ENCODE data around the gene LRRC4C.

The LRRC4C gene

DNA sequence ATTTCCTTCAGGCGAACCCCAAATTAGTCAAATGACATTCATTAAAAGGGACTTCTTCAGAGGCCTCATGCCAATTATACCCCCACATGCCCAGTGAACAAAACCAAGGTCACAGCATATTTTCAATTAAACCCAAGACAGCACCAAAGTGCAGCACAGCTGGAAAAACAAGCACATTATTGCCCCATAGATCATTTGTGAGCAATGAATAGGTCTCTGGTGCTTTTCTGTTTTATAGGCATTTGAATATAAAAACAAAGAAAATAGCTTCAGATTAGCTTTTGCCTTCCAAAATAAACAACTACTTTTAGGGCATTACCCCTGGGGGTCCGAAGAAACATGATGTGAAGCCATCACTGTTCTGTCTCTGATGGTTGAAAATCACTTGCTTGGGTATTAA lies 1319.9 kb downstream of the LRRC4C start:
- DNase-seq = no peak

DNA sequence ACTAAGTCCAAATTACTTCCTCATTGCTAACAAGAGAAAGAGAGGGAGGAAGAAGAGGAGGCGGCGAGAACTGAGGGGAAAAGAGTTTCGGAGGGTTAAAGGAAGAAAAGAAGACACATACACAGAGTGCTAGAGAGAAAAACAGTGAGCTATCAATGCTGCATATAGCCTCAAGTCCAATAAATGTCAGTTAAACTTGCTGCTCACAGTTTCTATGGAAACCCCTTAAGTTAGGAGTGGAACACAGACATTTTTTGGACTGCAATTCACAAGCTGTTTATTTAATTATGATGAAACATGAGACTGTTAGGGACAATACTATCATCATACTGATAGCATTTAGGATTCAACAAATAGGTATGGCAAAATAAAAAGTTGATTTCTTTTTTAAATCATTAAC lies 1320.4 kb downstream of the LRRC4C start:
- no peak for DNase-seq

- no peak for DNase-seq
Observed at GRCh38 chr11:40134820-40135570, 1324.5 kb downstream of the LRRC4C start.

DNA sequence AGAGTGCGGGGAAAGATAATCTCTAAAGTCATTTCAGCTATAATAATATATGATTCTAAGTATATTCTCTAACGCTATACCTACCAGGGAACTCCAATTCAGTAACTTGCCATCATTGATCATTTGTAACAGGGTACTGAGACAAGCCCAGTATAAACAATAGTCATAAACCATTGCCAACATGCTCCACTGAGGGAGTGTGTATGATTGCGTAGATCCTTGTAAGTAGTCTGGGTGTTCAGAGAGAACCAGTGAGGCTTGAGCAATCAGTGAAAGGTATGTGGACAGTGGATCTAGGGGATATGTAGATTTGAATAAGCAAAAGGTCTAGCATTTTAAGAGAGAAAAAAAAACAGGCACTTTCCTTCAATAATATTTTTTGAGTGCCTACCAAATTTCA lies 1326.0 kb downstream of the LRRC4C start:
- no peak for DNase-seq

GRCh38 chr11:40132912-40133311 lies 1326.5 kb downstream of the LRRC4C start:
- no peak for DNase-seq

- DNase-seq = no peak
Observed at GRCh38 chr11:40130427-40130826, 1329.0 kb downstream of the LRRC4C start.

- no peak for DNase-seq
Observed at GRCh38 chr11:40129266-40129665, 1330.2 kb downstream of the LRRC4C start.

GRCh38 chr11:40125054-40125453 lies 1334.4 kb downstream of the LRRC4C start:
- no peak for DNase-seq

DNA sequence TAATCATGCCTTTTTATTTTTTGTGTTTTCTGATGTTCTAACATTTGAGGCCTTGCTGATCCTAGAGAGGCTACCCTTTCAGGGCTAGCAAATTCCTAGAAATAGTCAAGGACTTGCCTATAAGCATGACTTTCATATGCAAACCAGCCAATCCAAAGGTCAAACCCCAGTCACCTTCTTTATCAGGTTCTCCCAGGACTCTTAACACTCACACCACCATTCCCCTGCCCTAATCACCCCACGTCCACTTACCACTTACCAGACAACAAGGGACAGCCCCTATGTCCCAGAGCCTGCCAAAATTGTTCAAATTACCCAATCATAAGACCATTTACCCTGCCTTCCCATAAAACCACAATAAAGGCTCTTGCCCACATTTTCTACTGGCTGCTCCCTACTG lies 1339.8 kb downstream of the LRRC4C start:
- no peak for DNase-seq

- DNase-seq = no peak
Observed at GRCh38 chr11:40118780-40119179, 1340.7 kb downstream of the LRRC4C start.

DNA sequence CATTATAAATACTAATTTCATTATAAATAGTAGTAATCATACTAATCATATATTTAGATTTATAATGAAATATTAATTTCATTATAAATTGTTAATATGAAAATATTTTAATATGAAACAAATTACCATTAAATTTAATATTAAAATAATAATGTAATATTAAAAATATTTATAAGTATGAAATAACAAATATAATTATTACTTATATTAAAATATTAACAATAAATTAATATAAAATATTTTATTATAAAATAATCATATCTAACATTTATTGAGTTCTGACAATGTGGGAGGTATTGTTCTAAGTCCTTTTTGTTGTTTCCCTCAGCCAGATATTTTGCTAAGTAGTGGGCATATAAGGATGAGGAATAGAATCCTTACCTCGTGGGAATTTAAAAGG lies 1341.4 kb downstream of the LRRC4C start:
- no peak for DNase-seq

DNA sequence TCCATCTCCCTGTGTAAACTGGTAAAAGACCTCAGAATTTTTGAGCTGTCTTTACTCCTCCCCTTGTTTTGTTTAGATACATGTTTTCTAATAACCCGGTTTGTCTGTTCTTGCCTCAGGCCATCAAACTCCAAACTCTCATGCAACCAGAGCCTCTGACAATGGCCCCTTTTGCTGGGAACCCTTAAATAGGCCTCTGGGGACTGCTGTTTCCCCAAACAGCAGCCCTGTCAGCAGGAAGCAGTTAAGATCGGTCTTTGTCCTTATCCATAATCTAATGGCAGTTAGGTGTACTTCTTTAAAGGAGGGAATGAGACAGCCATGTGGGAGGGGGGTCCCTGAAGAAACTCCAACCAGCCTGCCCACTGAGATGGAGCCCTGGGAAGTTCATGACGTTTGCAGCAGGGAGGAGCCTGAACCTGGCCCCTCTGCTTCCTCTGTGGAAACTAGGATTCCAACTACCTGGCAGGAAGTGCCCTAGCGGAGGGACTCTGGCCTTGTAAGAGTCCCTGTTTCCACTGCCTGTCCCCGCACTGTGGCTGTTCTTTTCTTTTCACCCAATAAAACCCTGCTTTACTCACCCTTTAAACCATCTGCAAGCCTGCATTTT lies 1354.4 kb downstream of the LRRC4C start:
- no peak for DNase-seq

- no peak for DNase-seq
Observed at GRCh38 chr11:40100781-40101180, 1358.7 kb downstream of the LRRC4C start.

DNA sequence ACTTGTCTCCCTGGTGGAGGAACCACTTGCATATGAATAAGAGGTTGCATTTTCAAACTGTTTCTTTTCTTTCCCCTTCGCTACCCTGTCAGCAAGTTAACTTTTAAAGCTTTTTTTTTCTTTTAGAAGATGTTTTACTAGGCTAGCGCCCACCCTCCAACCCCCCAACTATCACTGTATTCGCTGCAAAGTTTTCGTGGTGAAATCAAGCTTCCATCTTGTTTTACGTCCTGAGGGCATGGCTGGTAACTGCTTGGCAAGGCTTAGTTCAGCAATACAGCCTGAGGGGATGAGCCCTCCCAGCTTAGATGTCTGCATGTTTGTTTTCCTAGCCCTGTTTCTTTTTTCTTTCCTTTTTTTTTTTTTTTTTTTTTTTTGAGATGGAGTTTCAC lies 1359.3 kb downstream of the LRRC4C start:
- no peak for DNase-seq

DNA sequence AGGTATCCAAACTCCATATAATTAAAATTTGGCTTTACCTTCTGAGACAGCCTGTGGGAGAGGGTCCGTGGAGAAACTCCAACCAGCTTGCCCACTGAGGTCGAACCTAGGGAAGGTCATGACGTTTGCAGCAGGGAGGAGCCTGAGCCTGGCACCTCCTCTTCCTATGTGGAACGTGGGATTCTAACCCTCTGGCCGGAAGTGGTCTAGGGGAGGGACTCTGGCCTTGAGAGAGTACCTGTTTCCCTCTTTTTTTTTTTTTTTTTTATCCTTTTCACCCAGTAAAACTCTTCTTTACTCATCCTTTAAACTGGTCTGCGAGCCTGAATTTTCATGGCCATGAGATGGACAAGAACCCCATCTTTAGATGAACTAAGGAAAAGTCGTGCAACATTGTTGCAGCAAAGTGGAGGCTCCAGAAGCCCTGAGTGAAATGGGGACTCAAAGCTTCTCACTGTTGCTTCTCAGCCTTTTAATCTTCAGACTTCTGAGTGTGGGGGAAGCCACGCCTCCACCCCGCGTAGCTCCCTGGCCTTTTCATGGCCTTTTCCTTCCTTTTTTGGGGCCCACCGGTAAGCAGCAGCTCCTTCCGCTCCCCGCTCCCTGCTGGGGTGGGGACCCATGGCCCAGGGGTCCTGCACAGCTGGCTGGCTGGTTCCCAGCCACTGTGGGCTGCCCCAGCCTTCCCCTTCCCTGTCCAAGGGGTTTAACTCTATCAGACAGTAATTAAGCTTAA lies 1359.9 kb downstream of the LRRC4C start:
- DNase-seq = no peak

- no peak for DNase-seq
Observed at GRCh38 chr11:40095446-40095845, 1364.0 kb downstream of the LRRC4C start.

- no peak for DNase-seq
Observed at GRCh38 chr11:40094954-40095353, 1364.5 kb downstream of the LRRC4C start.

- no peak for DNase-seq
Observed at GRCh38 chr11:40080434-40080833, 1379.0 kb downstream of the LRRC4C start.
